Esophagus squamous epithelium (tissue), 4 donors: ENCODE results near the gene MAPK7.

Experiments
- POLR2A ChIP-seq, 4 donors: fragments of 450-650 bp; IDR thresholded peaks; one replicate each; pipeline ENCODE4 v1.6.1; 2017; ENCODE audit warnings: antibody characterized with exemption in 4 of 4, mild to moderate bottlenecking in 4 of 4, moderate library complexity in 3 of 4
- TF ChIP-seq, protein P1 (sequence below), 6 experiments: fragments of 450-650 bp in 4 of 6; fragments of 200-600 bp in 2 of 6; sonication (generic) in 2 of 6; IDR thresholded peaks; one replicate each; pipeline ENCODE4 v1.5.1; 2016 to 2019; ENCODE audit warnings: antibody characterized with exemption in 6 of 6, mild to moderate bottlenecking in 4 of 6, moderate library complexity in 4 of 6

DNA sequence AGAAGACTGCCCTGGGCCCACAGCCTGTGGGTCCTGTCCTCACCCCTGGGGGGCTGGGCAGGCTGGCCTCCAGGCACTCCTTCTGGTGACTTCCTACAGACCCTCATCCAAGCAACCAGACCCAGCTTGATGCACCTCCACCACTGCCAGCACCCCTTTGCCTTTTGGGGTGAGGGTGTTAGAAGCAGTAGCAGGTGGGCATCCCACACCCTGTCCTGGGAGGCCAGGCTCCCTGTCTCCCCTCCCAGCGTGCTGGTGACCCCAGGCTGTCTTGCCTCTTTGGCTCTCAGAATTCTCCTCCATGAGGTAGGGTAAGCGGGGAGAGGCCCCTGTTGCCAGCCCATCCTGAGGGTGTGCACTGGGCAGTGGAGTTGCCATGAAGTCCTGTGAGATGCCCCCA is 49.2 kb upstream of the MAPK7 start:
- TF ChIP-seq, protein P1, sequence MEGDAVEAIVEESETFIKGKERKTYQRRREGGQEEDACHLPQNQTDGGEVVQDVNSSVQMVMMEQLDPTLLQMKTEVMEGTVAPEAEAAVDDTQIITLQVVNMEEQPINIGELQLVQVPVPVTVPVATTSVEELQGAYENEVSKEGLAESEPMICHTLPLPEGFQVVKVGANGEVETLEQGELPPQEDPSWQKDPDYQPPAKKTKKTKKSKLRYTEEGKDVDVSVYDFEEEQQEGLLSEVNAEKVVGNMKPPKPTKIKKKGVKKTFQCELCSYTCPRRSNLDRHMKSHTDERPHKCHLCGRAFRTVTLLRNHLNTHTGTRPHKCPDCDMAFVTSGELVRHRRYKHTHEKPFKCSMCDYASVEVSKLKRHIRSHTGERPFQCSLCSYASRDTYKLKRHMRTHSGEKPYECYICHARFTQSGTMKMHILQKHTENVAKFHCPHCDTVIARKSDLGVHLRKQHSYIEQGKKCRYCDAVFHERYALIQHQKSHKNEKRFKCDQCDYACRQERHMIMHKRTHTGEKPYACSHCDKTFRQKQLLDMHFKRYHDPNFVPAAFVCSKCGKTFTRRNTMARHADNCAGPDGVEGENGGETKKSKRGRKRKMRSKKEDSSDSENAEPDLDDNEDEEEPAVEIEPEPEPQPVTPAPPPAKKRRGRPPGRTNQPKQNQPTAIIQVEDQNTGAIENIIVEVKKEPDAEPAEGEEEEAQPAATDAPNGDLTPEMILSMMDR (IDR thresholded peaks at IDR 0.05) = no peak
- no peak for TF ChIP-seq POLR2A (IDR thresholded peaks at IDR 0.05)
